OCI-LY7 (cell line): ENCODE results near the gene GAMT.

Source experiments
- CTCF ChIP-seq: fragments of 200-600 bp; sonication (generic); conservative IDR thresholded peaks from 2 replicates; pipeline ENCODE4 v1.5.1; 2014; ENCODE audit warnings: mild to moderate bottlenecking, antibody characterized with exemption, low read length, moderate library complexity, mixed read lengths
- EZH2phosphoT487 ChIP-seq: fragments of 200-600 bp; sonication (generic); IDR thresholded peaks from 2 replicates; pipeline ENCODE4 v1.6.1; 2018; ENCODE audit warnings: low read depth, borderline replicate concordance, mild to moderate bottlenecking, mixed run types, antibody characterized with exemption, low read length, moderate library complexity, mixed read lengths

GRCh38 chr19:1417681-1418495, 16.5 kb upstream of the GAMT start:
- TF ChIP-seq EZH2phosphoT487, result no peak
- no peak for TF ChIP-seq CTCF
